Cerebellar nuclear complex (tissue), 1 donor: ENCODE results near the gene MAP7.
"Not testable (repeated sequence)": the region's sequence is repeated elsewhere in the genome, so short reads cannot be mapped to it uniquely, and the experiment has no call there.

Experiments
- DNase-seq, 2 experiments: peaks; one replicate each; lab custom pipeline; 2025; lab: John Stamatoyannopoulos, UW

MAP7 gene

GRCh38 chr6:136421537-136422158 is 128.6 kb downstream of the MAP7 start:
- no peak for DNase-seq

GRCh38 chr6:136420853-136421252 is 129.4 kb downstream of the MAP7 start:
- no peak for DNase-seq

GRCh38 chr6:136415351-136416007 is 134.7 kb downstream of the MAP7 start:
- no peak for DNase-seq

- no peak for DNase-seq
These were observed 137.8 kb downstream of the MAP7 start for GRCh38 chr6:136412410-136412809.

GRCh38 chr6:136411453-136412354 is 138.5 kb downstream of the MAP7 start:
- no peak for DNase-seq

- DNase-seq: no peak
These were observed 139.2 kb downstream of the MAP7 start for GRCh38 chr6:136411025-136411325.

- DNase-seq: no peak
These were observed 139.8 kb downstream of the MAP7 start for GRCh38 chr6:136410201-136411024.

- DNase-seq: no peak
These were observed 140.6 kb downstream of the MAP7 start for GRCh38 chr6:136409597-136409996.

GRCh38 chr6:136408204-136408603 is 142.0 kb downstream of the MAP7 start:
- no peak for DNase-seq

GRCh38 chr6:136405420-136406029 is 144.7 kb downstream of the MAP7 start:
- peak in 1 of 2 experiments; percentile 4 for DNase-seq

- no peak for DNase-seq
These were observed 145.4 kb downstream of the MAP7 start for GRCh38 chr6:136404627-136405419.

GRCh38 chr6:136404007-136404406 is 146.2 kb downstream of the MAP7 start:
- no peak for DNase-seq

- DNase-seq: no peak
These were observed 146.9 kb downstream of the MAP7 start for GRCh38 chr6:136403110-136403980.

- DNase-seq: no peak
These were observed 148.5 kb downstream of the MAP7 start for GRCh38 chr6:136401749-136402148.

GRCh38 chr6:136401236-136401635 is 149.0 kb downstream of the MAP7 start:
- not testable (repeated sequence) for DNase-seq

GRCh38 chr6:136398453-136398852 is 151.8 kb downstream of the MAP7 start:
- no peak for DNase-seq

- no peak for DNase-seq
These were observed 153.3 kb downstream of the MAP7 start for GRCh38 chr6:136396908-136397307.

- not testable (repeated sequence) for DNase-seq
These were observed 159.3 kb downstream of the MAP7 start for GRCh38 chr6:136390959-136391358.

- DNase-seq: no peak
These were observed 162.9 kb downstream of the MAP7 start for GRCh38 chr6:136387316-136387715.
